Measurements from ENCODE around the gene ENG. TPM values are rescaled to one million over a fixed set of nuclear protein-coding genes. Genes with fewer than 3 reads are reported as not detected.

ENG gene
- polyA plus RNA-seq, 1 donor from 2014 or later, result 1.8 TPM

DNA sequence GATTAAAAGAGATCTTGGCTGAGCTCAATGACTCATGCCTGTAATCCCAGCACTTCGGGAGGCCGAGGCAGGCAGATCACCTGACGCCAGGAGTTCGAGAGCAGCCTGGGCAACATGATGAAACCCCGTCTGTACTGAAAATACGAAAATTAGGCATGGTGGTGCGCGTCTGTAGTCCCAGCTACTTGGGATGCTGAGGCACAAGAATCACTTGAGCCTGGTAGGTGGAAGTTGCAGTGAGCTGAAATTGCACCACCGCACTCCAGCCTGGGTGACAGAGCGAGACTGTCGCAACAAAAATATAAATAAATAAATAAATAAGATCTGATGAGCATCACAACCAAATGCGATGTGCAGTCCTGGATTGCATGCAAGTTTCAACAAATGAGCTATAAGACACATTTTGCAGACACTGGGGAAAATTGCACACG, 8.7 kb upstream of the ENG start:
- Mint-ChIP-seq H3K9me3 (peaks cover 0 to 2% (median 0%) of the 10 kb centered on the region in 3 donors), H3K4me3 (peak overlapping the region in 3 of 4 donors; percentile 63 to 88 (median 83)), H3K27ac (peak overlapping the region; percentile 96 to 100 (median 99)), H3K27me3 (no peaks in the 10 kb centered on the region), H3K36me3 (peaks cover 2% of the 10 kb centered on the region), H3K4me1 (peaks cover 42 to 43% (median 42%) of the 10 kb centered on the region in 3 donors)

GRCh38 chr9:127862075-127863011, 7.9 kb upstream of the ENG start:
- Mint-ChIP-seq H3K36me3 (peaks cover 2% of the 10 kb centered on the region), H3K27me3 (no peaks in the 10 kb centered on the region), H3K9me3 (peaks cover 0 to 2% (median 0%) of the 10 kb centered on the region in 3 donors), H3K27ac (peak overlapping the region; percentile 96 to 100 (median 99)), H3K4me1 (peaks cover 41 to 45% (median 42%) of the 10 kb centered on the region in 3 donors), H3K4me3 (peak overlapping the region in 3 of 4 donors; percentile 83 to 88 (median 85))

- H3K4me3 Mint-ChIP-seq, result peak overlapping the region in 1 of 4 donors; percentile 70
- H3K4me1 Mint-ChIP-seq, result peaks cover 31 to 36% (median 34%) of the 10 kb centered on the region in 3 donors
- peaks cover 1% of the 10 kb centered on the region for H3K36me3 Mint-ChIP-seq
Observed at GRCh38 chr9:127860779-127861178, 6.3 kb upstream of the ENG start.

DNA sequence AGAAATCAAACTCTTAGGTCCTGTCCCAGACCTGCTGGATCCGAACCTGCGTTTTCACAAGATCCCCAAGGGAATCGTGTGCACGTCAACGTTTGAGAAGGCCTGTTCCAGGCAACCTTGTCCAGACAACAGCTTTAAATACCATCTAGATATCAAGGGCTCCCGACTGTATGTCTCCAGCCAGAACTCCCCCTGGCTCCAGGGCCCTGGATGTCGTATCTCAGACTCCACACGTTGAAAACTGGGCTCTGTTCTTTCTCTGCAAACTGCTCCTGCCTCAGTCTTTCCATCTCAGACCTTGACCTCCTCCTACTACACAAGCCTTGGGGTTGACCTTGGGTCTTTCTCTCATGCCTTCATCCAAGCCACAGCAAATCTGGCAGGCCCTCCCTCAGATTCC, 5.8 kb upstream of the ENG start:
- Mint-ChIP-seq H3K27me3 (peaks cover 2% of the 10 kb centered on the region), H3K27ac (no peak overlapping the region), H3K4me3 (no peak overlapping the region), H3K9me3 (peaks cover 0 to 2% (median 0%) of the 10 kb centered on the region in 3 donors), H3K4me1 (peaks cover 26 to 31% (median 29%) of the 10 kb centered on the region in 3 donors), H3K36me3 (no peaks in the 10 kb centered on the region)

More at GRCh38 chr9:127860779-127861178, 6.3 kb upstream of the ENG start:
- H3K27ac Mint-ChIP-seq, result peak overlapping the region in 1 of 3 donors; percentile 76
- peaks cover 2% of the 10 kb centered on the region for H3K27me3 Mint-ChIP-seq
- peaks cover 0 to 2% (median 0%) of the 10 kb centered on the region in 3 donors for H3K9me3 Mint-ChIP-seq

DNA sequence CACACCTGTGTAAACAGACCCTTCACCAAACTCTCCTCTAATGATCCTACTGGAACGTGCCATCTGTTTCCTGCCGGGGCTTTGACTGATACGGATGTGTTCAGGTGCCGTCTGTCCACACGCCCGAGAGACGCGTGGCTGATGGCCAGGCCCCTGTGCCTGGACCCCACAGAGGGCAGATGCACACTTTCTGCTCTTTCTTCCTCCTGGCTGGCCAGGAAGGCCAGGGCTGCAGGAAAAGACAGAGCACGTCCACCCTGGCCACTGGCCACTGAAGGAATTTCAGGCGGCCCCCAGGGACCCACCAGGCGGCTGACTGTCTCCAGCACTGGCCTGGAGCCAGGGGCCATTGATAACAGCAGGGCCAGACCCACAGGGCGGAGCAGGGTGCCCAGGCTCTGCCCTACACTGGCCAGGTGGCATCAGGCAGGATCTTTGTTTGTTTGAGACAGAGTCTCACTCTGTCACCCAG, 3.6 kb upstream of the ENG start:
- H3K9me3 Mint-ChIP-seq, result peaks cover 0 to 2% (median 0%) of the 10 kb centered on the region in 3 donors
- peak overlapping the region in 1 of 3 donors; percentile 77 for H3K27ac Mint-ChIP-seq
- H3K27me3 Mint-ChIP-seq, result peaks cover 2% of the 10 kb centered on the region
- peaks cover 19 to 24% (median 23%) of the 10 kb centered on the region in 3 donors for H3K4me1 Mint-ChIP-seq
- H3K4me3 Mint-ChIP-seq, result no peak overlapping the region
- H3K36me3 Mint-ChIP-seq, result no peaks in the 10 kb centered on the region

GRCh38 chr9:127857278-127857677, 2.8 kb upstream of the ENG start:
- no peaks in the 10 kb centered on the region for H3K36me3 Mint-ChIP-seq

GRCh38 chr9:127856729-127857116, 2.3 kb upstream of the ENG start:
- Mint-ChIP-seq H3K27ac (no peak overlapping the region), H3K4me3 (no peak overlapping the region), H3K27me3 (peaks cover 2% of the 10 kb centered on the region), H3K9me3 (peaks cover 0 to 2% (median 0%) of the 10 kb centered on the region in 3 donors), H3K4me1 (peaks cover 16 to 21% (median 17%) of the 10 kb centered on the region in 3 donors), H3K36me3 (no peaks in the 10 kb centered on the region)

More at GRCh38 chr9:127857278-127857677, 2.8 kb upstream of the ENG start:
- peaks cover 2% of the 10 kb centered on the region for H3K27me3 Mint-ChIP-seq
- peaks cover 14 to 23% (median 18%) of the 10 kb centered on the region in 3 donors for H3K4me1 Mint-ChIP-seq
- H3K4me3 Mint-ChIP-seq, result no peak overlapping the region
- peaks cover 0 to 2% (median 0%) of the 10 kb centered on the region in 3 donors for H3K9me3 Mint-ChIP-seq
- no peak overlapping the region for H3K27ac Mint-ChIP-seq

- no peak overlapping the region for H3K4me3 Mint-ChIP-seq
- peaks cover 11 to 16% (median 13%) of the 10 kb centered on the region in 3 donors for H3K4me1 Mint-ChIP-seq
- peaks cover 2% of the 10 kb centered on the region for H3K27me3 Mint-ChIP-seq
- H3K9me3 Mint-ChIP-seq, result peaks cover 0 to 2% (median 0%) of the 10 kb centered on the region in 3 donors
- H3K36me3 Mint-ChIP-seq, result no peaks in the 10 kb centered on the region
- peak overlapping the region in 1 of 3 donors; percentile 60 for H3K27ac Mint-ChIP-seq
Observed at GRCh38 chr9:127856094-127856728, 1.8 kb upstream of the ENG start.

DNA sequence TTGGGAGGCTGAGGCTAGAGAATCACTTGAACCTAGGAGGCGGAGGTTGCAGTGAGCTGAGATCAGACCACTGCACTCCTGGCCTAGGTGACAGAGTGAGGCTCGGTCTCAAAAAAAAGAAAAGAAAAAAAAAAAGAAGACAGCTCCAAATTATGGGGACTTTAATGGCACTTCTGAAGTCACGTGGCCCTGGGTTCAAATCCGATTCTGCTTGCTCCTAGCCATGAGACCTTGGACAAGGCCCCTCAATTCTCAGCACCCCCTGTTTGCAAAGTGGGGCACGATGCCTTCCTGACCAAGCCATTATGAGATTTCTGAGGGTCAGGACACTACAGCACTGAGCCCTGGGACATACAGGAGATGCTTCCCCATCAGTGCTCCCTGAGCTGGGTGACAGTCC, 1.1 kb upstream of the ENG start:
- peaks cover 2% of the 10 kb centered on the region for H3K27me3 Mint-ChIP-seq
- H3K4me3 Mint-ChIP-seq, result no peak overlapping the region
- peak overlapping the region in 1 of 3 donors; percentile 60 for H3K27ac Mint-ChIP-seq
- peaks cover 6 to 11% (median 9%) of the 10 kb centered on the region in 3 donors for H3K4me1 Mint-ChIP-seq
- H3K9me3 Mint-ChIP-seq, result peaks cover 0 to 2% (median 0%) of the 10 kb centered on the region in 3 donors
- H3K36me3 Mint-ChIP-seq, result no peaks in the 10 kb centered on the region

GRCh38 chr9:127854960-127855359, 502 bp upstream of the ENG start:
- H3K4me3 Mint-ChIP-seq, result no peak overlapping the region

DNA sequence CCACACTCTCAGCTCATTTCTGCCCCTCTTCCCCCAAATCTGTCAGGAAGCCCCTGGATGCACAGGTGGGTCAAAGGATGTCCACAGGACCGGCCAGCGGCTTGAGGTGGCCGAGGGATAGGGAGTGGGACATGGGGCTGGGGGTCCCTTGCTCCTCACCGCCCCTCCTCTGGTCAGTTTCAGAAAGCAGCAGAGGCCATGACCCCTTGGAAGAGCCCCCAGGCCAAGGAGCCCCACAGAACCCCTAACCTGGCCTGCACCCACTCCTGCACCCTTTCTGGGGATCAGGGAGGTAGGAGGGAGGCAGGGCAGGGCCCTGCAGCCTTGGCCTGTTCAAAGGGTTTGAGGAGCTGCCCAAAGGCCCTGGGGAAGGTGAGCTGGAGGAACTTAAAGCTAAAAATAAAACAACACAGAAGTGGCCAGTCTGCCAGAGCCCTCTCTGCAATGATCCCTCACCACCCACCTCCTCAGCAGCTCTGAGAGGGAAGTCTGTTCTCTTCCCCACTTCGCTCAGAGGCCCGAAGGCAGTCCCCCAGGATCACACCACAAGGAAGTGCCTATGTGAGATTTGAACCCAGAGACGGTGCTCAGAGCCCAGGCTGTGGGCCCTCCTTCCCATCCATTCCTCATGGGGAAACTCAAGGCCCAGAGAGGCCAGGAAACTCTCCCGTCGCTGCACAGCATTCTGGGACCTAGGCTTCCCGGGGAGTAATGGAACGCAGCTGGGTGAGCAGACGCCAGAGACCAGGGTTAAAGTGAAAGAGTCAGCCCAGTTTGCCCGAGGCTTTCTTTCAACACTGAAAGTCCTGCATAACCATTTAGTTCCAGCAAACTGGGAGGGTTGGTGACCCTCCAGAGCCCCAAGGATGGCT, 910 bp downstream of the ENG start:
- Mint-ChIP-seq H3K36me3 (peaks cover 3% of the 10 kb centered on the region), H3K27me3 (peaks cover 2% of the 10 kb centered on the region), H3K27ac (peak overlapping the region in 1 of 3 donors; percentile 82), H3K4me3 (peak overlapping the region; percentile 73 to 92 (median 80)), H3K4me1 (peaks cover 4 to 11% (median 5%) of the 10 kb centered on the region in 3 donors), H3K9me3 (peaks cover 0 to 8% (median 5%) of the 10 kb centered on the region in 3 donors)

More at GRCh38 chr9:127854960-127855359, 502 bp upstream of the ENG start:
- Mint-ChIP-seq H3K27me3 (peaks cover 2% of the 10 kb centered on the region), H3K36me3 (no peaks in the 10 kb centered on the region), H3K4me1 (peaks cover 4 to 11% (median 9%) of the 10 kb centered on the region in 3 donors), H3K9me3 (peaks cover 0 to 2% (median 0%) of the 10 kb centered on the region in 3 donors), H3K27ac (peak overlapping the region in 2 of 3 donors; percentile 60 to 80)

DNA sequence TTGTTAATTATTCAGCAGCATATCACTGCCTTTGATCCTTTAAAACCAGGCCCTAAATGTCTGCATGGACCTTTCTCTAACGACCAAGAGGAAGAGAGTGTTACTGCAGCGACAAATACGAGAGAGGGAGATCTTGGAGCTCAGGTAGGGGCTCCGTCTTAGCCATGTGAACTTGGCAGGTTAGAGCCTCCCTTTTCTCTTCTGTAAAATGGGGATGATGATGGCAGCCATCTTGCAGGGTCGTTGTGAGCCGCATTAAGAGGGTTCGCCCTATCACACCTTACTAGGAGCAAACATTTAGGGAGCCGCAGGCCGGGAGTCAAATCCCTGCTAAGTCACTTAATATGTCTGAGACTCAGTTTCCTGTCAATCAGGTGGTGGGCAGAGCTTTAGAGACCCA, 1.6 kb downstream of the ENG start:
- Mint-ChIP-seq H3K4me1 (peaks cover 2 to 11% (median 5%) of the 10 kb centered on the region in 3 donors), H3K27me3 (peaks cover 2% of the 10 kb centered on the region), H3K36me3 (peaks cover 3% of the 10 kb centered on the region), H3K9me3 (peaks cover 0 to 8% (median 5%) of the 10 kb centered on the region in 3 donors), H3K27ac (no peak overlapping the region), H3K4me3 (peak overlapping the region in 1 of 4 donors; percentile 57)

- no peak overlapping the region for H3K4me3 Mint-ChIP-seq
- H3K4me1 Mint-ChIP-seq, result peaks cover 2 to 11% (median 5%) of the 10 kb centered on the region in 3 donors
- H3K27ac Mint-ChIP-seq, result no peak overlapping the region
- peaks cover 0 to 8% (median 5%) of the 10 kb centered on the region in 3 donors for H3K9me3 Mint-ChIP-seq
- H3K27me3 Mint-ChIP-seq, result no peaks in the 10 kb centered on the region
- peaks cover 3% of the 10 kb centered on the region for H3K36me3 Mint-ChIP-seq
Observed at GRCh38 chr9:127850286-127850830, 4.1 kb downstream of the ENG start.
